Measurements from ENCODE around the gene CCNY. TPM values are rescaled to one million over a fixed set of nuclear protein-coding genes. Genes with fewer than 3 reads are reported as not detected.

The CCNY gene
- total and polyA plus RNA-seq, 2 of the 4 experiments (the other 2 are of a cell fraction) = 38.0 to 131 TPM

DNA sequence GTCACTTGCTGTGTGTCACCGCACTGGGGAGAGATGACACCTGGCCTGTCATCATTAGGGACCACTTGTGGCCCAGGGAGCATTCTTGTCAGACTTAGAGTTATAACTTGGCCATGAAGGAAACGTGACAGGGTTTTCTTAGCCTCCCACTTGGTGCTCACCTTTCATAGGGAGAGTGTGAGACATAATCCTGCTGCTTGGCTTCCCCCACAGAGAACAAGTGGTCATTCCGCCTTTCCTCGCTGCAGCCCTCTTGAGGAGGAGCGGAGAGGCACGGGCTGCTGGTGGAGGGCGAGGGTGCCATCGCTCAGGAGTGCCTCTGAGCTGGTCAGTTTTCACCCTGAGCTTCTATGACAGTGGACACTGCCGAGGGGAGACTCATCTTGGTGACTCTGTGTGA is 143.8 kb downstream of the CCNY start:
- Histone ChIP-seq H3K27ac (ENCODE audit: insufficient read depth, low read length) (no peak overlapping the region), H4K8ac (ENCODE audit: low read depth in 2 of 2, low read length in 2 of 2) (no peak overlapping the region), H3K4ac (ENCODE audit: low read depth, low read length) (no peak overlapping the region), H2AFZ (replicated peaks; ENCODE audit: low read length, poor library complexity) (no peak overlapping the region), H3K9ac (ENCODE audit: low read depth, low read length) (no peak overlapping the region), H2AK5ac (ENCODE audit: low read depth, low read length) (no peak overlapping the region), H3K23ac (ENCODE audit: low read depth, low read length) (no peak overlapping the region), H4K91ac (ENCODE audit: insufficient read depth, low read depth, low read length) (no peak overlapping the region), H3K36me3 (ENCODE audit: control insufficient read depth, insufficient read depth, low read length) (no peaks in the 10 kb centered on the region), H3K4me2 (ENCODE audit: low read depth, low read length) (no peak overlapping the region), H2BK120ac (ENCODE audit: low read depth, low read length) (no peak overlapping the region), H3K79me1 (ENCODE audit: low read depth in 1 of 2, low read length in 2 of 2) (peaks cover 12 to 31% of the 10 kb centered on the region in 2 experiments), H3K56ac (ENCODE audit: extremely low read depth, insufficient read depth, low read length) (no peak overlapping the region), H3K9me3 (ENCODE audit: control insufficient read depth, insufficient read depth, low read length) (no peaks in the 10 kb centered on the region), H3K27me3 (ENCODE audit: control insufficient read depth, insufficient read depth, low read length) (no peaks in the 10 kb centered on the region), H2BK20ac (ENCODE audit: low read depth, low read length) (no peak overlapping the region), H4K20me1 (ENCODE audit: insufficient read depth, low read length) (peaks cover 14% of the 10 kb centered on the region), H3K18ac (ENCODE audit: low read depth, low read length) (no peak overlapping the region), H2BK15ac (ENCODE audit: low read depth, low read length) (no peak overlapping the region), H3K4me3 (ENCODE audit: insufficient read depth, low read depth, low read length) (no peak overlapping the region), H2AK9ac (replicated peaks; ENCODE audit: low read depth, low read length, poor library complexity) (no peak overlapping the region), H3K14ac (replicated peaks; ENCODE audit: low read depth, low read length) (no peak overlapping the region), H3K4me1 (ENCODE audit: control insufficient read depth, insufficient read depth, low read length) (peaks cover 2% of the 10 kb centered on the region), H4K5ac (ENCODE audit: low read depth, low read length) (no peak overlapping the region), H3K9me1 (ENCODE audit: insufficient read depth, low read length) (no peaks in the 10 kb centered on the region), H2BK5ac (ENCODE audit: low read depth, low read length, poor library complexity, severe bottlenecking) (no peak overlapping the region)
- ATAC-seq (ENCODE audit: low read depth) (no peak), DNase-seq (no peak)
- dilution Hi-C loops (cut with HindIII; ENCODE audit: low sequenced_read_pairs, unreplicated experiment) (no loop called here), intact Hi-C loops (cut with micrococcal nuclease) (no loop called here), in situ Hi-C loops (cut with MboI; ENCODE audit: low sequenced_read_pairs) (no loop called here)
- 83% methylated on average over 3 of the region's 9 CpGs; no CpG with 5 or more reads in 1 of the 2 experiments for WGBS, 2 experiments (ENCODE audit: extremely low coverage in 2 of 2, insufficient read length in 1 of 2)
- no peak for TF ChIP-seq RFX5 (IDR thresholded peaks at IDR 0.05; ENCODE audit: low read depth, low read length)
- TF ChIP-seq MAFK (IDR thresholded peaks at IDR 0.05; ENCODE audit: low read depth, low read length) = no peak
- TF ChIP-seq, protein P1, sequence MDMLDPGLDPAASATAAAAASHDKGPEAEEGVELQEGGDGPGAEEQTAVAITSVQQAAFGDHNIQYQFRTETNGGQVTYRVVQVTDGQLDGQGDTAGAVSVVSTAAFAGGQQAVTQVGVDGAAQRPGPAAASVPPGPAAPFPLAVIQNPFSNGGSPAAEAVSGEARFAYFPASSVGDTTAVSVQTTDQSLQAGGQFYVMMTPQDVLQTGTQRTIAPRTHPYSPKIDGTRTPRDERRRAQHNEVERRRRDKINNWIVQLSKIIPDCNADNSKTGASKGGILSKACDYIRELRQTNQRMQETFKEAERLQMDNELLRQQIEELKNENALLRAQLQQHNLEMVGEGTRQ (IDR thresholded peaks at IDR 0.05; ENCODE audit: low read depth, low read length) = no peak
- no peak for TF ChIP-seq SMC3 (IDR thresholded peaks at IDR 0.05; ENCODE audit: low read depth, low read length)
- no peak for TF ChIP-seq BHLHE40 (IDR thresholded peaks at IDR 0.05; ENCODE audit: low read depth, low read length)
- no peak for TF ChIP-seq CEBPB (IDR thresholded peaks at IDR 0.05; ENCODE audit: low read depth, low read length)
- TF ChIP-seq FOS (IDR thresholded peaks at IDR 0.05; ENCODE audit: low read depth, low read length) = no peak
- CTCF ChIA-PET = no interaction called here
- no TSS peak for BruUV-seq (replicated peaks)
- POLR2A ChIA-PET (ENCODE audit: unreplicated experiment) = no interaction called here
